Measurements from ENCODE around the gene SLC19A1.
"Not testable (repeated sequence)": the region's sequence is repeated elsewhere in the genome, so short reads cannot be mapped to it uniquely, and the experiment has no call there.

SLC19A1 gene

GRCh38 chr21:45578176-45578801, 36.0 kb upstream of the SLC19A1 start:
- H3K4me3 ChIP-seq (ENCODE audit: low read depth, low read length): no peak overlapping the region
- no peak for DNase-seq (ENCODE audit: low read depth)

GRCh38 chr21:45577801-45578175, 35.5 kb upstream of the SLC19A1 start:
- DNase-seq (ENCODE audit: low read depth): no peak
- H3K4me3 ChIP-seq (ENCODE audit: low read depth, low read length): no peak overlapping the region

- H3K4me3 ChIP-seq (ENCODE audit: low read depth, low read length): no peak overlapping the region
- no peak for DNase-seq (ENCODE audit: low read depth)
Measured at GRCh38 chr21:45576838-45577737, 34.8 kb upstream of the SLC19A1 start.

GRCh38 chr21:45575993-45576837, 34.0 kb upstream of the SLC19A1 start:
- no peak overlapping the region for H3K4me3 ChIP-seq (ENCODE audit: low read depth, low read length)
- no peak for DNase-seq (ENCODE audit: low read depth)

DNA sequence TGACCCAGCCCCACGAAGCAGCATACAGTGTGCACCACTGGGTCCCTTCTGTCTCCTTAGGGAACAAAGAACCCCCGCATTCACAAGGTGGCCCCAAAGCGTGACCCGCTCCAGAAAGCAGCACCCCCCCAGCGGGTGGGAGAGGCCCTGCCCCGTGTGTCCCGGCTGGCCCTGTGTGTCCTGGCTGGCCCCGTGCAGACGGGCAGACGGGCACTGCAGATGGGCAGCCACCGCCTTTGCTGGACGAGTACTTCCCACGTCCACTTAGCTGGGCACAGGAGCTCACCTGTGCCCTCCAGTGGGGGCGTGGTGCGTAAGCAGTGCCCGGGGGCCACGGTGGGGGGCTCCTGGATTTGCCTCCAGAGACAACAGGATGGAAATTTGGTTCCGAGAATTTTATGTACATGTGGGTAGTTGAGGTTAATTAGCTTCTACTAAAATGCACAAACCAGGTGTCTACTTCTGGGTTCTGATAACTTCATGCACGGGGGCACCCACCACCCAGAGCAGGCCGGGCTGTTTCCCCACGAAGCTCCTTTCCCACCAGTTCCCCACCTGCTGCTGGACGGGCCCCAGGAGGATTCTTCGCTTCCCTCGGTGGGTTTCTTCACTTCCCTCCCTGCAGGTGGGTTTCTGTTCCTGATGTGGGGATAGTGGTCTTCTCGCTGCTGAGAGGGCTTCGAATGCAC, 33.2 kb upstream of the SLC19A1 start:
- H3K4me3 ChIP-seq (ENCODE audit: low read depth, low read length): no peak overlapping the region
- no peak for DNase-seq (ENCODE audit: low read depth)

GRCh38 chr21:45574691-45575090, 32.5 kb upstream of the SLC19A1 start:
- no peak for DNase-seq (ENCODE audit: low read depth)
- no peak overlapping the region for H3K4me3 ChIP-seq (ENCODE audit: low read depth, low read length)

DNA sequence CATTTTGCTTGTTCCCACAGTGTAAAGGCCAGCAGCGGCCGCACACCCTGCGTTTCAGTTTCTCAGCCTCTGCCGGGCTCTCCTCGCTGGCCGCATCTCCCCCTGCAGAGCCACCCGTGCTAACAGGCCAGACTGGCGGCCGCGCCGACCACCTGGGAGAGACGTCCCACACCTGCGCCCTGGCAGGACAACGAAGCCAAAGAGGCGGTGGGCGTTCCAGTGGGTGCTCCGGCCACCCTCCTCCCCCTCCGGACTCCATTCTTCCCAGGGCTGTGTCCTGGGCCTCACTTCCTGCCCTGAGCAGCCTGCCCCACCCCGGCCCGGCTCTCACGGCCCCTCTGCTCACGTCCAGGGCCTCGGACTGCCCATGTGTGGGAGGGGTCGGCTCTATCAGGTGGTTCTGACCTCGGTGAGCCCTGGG, 31.9 kb upstream of the SLC19A1 start:
- no peak for DNase-seq (ENCODE audit: low read depth)

GRCh38 chr21:45573452-45574035, 31.3 kb upstream of the SLC19A1 start:
- DNase-seq (ENCODE audit: low read depth): no peak
- no peak overlapping the region for H3K4me3 ChIP-seq (ENCODE audit: low read depth, low read length)

More for the DNA sequence above, 31.9 kb upstream of the SLC19A1 start:
- no peak overlapping the region for H3K4me3 ChIP-seq (ENCODE audit: low read depth, low read length)

- no peak for DNase-seq (ENCODE audit: low read depth)
- H3K4me3 ChIP-seq (ENCODE audit: low read depth, low read length): no peak overlapping the region
Measured at GRCh38 chr21:45572783-45573451, 30.7 kb upstream of the SLC19A1 start.

DNA sequence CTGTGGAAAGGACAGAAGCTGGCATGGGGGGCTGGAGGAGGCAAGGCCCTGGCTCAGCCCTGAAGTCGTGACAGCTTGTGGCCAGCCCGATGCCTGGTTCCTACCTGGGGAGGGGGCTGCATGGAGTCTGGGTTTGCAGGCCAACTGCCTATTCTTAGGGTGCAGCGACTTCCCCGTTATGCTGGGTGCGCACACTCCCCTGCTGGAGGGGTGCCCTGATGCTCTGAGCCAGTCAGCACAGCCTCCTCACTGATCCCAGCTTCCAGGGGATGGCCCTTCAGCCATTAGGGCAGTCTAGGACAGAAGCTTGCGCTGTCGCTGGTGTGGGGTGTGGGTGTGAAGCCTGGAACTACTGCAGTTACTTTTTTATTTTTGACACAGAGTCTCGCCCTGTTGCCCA, 30.0 kb upstream of the SLC19A1 start:
- DNase-seq (ENCODE audit: low read depth): no peak

GRCh38 chr21:45571641-45572040, 29.4 kb upstream of the SLC19A1 start:
- no peak overlapping the region for H3K4me3 ChIP-seq (ENCODE audit: low read depth, low read length)
- no peak for DNase-seq (ENCODE audit: low read depth)

More for the DNA sequence above, 30.0 kb upstream of the SLC19A1 start:
- H3K4me3 ChIP-seq (ENCODE audit: low read depth, low read length): no peak overlapping the region

DNA sequence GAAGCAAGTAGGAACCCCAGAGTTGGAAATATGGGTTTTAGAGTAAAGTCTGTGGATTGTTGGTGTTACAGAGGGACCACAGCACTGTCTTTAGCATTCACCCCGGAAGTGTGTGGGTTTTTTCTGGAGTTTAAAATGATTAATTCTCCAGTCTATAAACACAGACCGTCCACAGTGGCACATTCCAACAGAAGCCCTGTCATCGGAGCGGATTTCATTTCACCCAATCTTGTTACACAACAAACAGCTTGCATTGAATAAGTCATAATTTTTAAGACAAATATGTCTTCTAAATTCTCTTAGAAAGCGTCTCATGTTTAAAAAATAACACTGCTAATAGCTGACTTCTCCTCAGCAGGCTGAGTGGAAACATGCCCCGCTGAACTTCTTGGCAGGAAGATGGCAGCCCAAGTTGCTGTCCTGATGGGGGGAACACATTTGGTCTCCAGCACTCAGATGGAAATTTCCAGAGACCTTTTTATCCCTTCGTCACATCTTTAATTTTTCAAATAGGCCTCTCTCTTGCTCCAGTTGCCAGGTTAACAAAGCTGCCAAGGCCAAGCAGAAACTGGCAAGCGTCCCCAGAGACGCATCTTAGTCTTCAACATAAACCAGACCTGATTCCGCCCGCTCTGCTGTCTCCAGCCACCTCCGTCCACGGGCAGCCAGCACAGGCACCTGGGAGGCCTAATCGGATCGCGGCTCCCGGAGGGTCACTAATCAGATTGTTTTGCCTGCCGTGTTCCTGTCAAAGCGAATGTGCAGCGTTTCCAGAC, 28.8 kb upstream of the SLC19A1 start:
- DNase-seq (ENCODE audit: low read depth): no peak
- no peak overlapping the region for H3K4me3 ChIP-seq (ENCODE audit: low read depth, low read length)

DNA sequence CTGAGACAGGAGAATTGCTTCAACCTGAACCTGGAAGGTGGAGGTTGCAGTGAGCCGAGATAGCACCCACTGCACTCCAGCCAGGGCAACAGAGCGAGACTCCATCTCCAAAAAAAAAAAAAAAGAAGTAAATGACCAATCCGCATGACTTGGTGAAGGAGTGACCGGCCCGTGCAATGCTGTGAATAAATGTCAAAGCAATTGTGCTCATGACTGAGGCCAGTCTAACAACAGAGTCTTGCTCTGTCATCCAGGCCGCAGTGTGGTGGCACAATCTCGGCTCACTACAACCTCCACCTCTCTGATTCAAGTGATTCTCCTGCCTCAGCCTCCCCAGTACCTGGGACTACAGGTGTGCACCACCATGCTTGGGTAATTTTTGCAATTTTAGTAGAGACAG, 27.8 kb upstream of the SLC19A1 start:
- no peak overlapping the region for H3K4me3 ChIP-seq (ENCODE audit: low read depth, low read length)
- no peak for DNase-seq (ENCODE audit: low read depth)

DNA sequence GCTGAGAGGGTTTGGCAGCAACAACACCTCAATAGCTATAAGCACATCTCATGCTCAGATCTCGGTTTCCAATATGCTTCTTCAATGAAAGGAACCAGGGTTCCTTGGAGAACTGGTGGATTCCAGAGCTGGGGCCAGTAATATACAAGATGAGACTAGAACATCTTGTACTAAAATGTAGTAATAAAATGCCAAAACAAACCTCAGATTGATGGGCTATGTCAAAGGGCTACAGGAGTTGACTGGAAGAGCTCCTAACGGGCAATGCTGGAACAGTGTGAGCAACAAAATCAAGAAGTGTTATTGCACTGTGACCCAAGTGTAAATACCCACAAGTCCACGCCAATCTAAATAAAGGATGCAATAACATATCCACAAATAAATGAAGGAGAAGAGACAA, 26.1 kb upstream of the SLC19A1 start:
- DNase-seq (ENCODE audit: low read depth): no peak
- H3K4me3 ChIP-seq (ENCODE audit: low read depth, low read length): no peak overlapping the region

- not testable (repeated sequence) for H3K4me3 ChIP-seq (ENCODE audit: low read depth, low read length); DNase-seq (ENCODE audit: low read depth)
Measured at GRCh38 chr21:45564137-45564536, 21.9 kb upstream of the SLC19A1 start.

GRCh38 chr21:45562965-45563364, 20.7 kb upstream of the SLC19A1 start:
- no peak for DNase-seq (ENCODE audit: low read depth)
- no peak overlapping the region for H3K4me3 ChIP-seq (ENCODE audit: low read depth, low read length)

DNA sequence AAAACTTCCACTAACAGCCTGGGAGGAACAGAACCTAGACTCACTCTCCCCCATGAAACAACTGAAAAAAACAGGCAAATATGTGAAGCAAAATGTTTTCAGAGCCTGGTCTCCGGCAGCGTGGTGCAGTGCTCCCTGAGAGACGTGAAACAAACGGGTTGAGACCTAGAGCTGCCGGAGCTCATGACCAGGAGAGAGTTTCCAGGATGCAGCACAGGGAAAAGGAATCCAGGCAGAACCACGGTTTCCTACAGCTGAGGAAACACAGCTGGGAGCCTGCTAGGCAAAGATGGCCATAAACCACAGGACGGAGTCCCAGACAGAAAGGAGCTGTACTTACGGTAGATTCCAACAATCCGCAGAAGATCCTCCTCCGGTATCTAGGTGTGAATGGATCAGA, 20.2 kb upstream of the SLC19A1 start:
- no peak overlapping the region for H3K4me3 ChIP-seq (ENCODE audit: low read depth, low read length)
- DNase-seq (ENCODE audit: low read depth): no peak

DNA sequence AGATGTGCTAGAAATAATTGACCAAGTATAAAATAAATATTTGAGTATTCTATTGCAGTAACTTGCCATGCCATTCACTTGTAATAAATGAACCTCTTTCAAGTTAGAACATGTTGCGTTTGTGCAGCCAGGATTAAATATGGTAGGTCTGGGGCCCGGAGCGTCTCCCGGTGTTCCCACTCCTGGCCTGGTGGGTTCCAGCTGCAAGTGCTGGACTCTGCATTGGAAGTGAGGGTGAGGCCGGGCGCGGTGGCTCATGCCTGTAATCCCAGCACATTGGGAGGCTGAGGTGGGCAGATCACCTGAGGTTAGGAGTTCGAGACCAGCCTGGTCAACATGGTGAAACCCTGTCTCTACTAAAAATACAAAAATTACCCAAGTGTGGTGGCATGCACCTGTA, 19.0 kb upstream of the SLC19A1 start:
- not testable (repeated sequence) for DNase-seq (ENCODE audit: low read depth)

More for the DNA sequence above, 19.0 kb upstream of the SLC19A1 start:
- H3K4me3 ChIP-seq (ENCODE audit: low read depth, low read length): not testable (repeated sequence)

All from skeletal muscle cell (primary cell).